ENCODE data around the gene ZSCAN12.

GRCh38 chr6:28347119-28347518 is 52.4 kb downstream of the ZSCAN12 start:
- no peak for TF ChIP-seq REST (IDR thresholded peaks at IDR 0.05; ENCODE audit: insufficient read depth in 1 of 2, low read depth in 2 of 2, low read length in 2 of 2)
- no peak for TF ChIP-seq POLR2AphosphoS5 (IDR thresholded peaks at IDR 0.05; ENCODE audit: low read depth, low read length)
- no peak for TF ChIP-seq SIN3A (IDR thresholded peaks at IDR 0.05; ENCODE audit: borderline replicate concordance, insufficient read depth, low read length)
- TF ChIP-seq TAF1 (IDR thresholded peaks at IDR 0.05; ENCODE audit: borderline replicate concordance, insufficient read depth, low read length): no peak
- TF ChIP-seq FOXP2 (optimal IDR thresholded peaks at IDR 0.05; ENCODE audit: borderline replicate concordance, extremely low read depth, extremely low read length, insufficient read depth): no peak

All from PFSK-1 (cell line).